Measurements from ENCODE around the gene FOXI2. TPM values are rescaled to one million over a fixed set of nuclear protein-coding genes. Genes with fewer than 3 reads are reported as not detected.

FOXI2 gene
- total RNA-seq, 2 experiments from 2014 or later = not detected

- Histone ChIP-seq H3K4me1 (ENCODE audit: insufficient read depth, low read length, poor library complexity, severe bottlenecking) (no peaks in the 10 kb centered on the region), H3K27ac (ENCODE audit: low read depth, low read length, poor library complexity, severe bottlenecking) (no peak overlapping the region), H3K9me2 (ENCODE audit: insufficient read depth, low read length) (no peaks in the 10 kb centered on the region), H2AFZ (ENCODE audit: low read length) (no peak overlapping the region), H4K20me1 (ENCODE audit: insufficient read depth, low read length) (no peaks in the 10 kb centered on the region), H3K79me2 (ENCODE audit: insufficient read depth, low read depth, low read length) (no peaks in the 10 kb centered on the region), H3K4me3 (ENCODE audit: low read depth, low read length, poor library complexity, severe bottlenecking) (no peak overlapping the region), H3K9me3 (ENCODE audit: low read length) (no peaks in the 10 kb centered on the region), H3K36me3 (ENCODE audit: insufficient read depth, low read length) (no peaks in the 10 kb centered on the region), H3K4me2 (ENCODE audit: low read length) (no peak overlapping the region)
- ChIA-PET CTCF (ENCODE audit: unreplicated experiment) (no interaction called here), POLR2A (no interaction called here)
- TF ChIP-seq EZH2phosphoT487 (IDR thresholded peaks at IDR 0.05; ENCODE audit: borderline replicate concordance, low read depth, low read length) (no peak), CTCF (conservative IDR thresholded peaks at IDR 0.05; ENCODE audit: low read length) (no peak)
- no peak for DNase-seq (ENCODE audit: low spot score)
- intact Hi-C loops (cut with micrococcal nuclease; ENCODE audit: unreplicated experiment) = no loop called here
- no TSS peak for BruUV-seq (replicated peaks)
Measured at GRCh38 chr10:127735723-127736221, 1.2 kb upstream of the FOXI2 start.

GRCh38 chr10:127736222-127736914 lies 617 bp upstream of the FOXI2 start:
- no peak for DNase-seq (ENCODE audit: low spot score)
- H2AFZ ChIP-seq (ENCODE audit: low read length) = no peak overlapping the region
- CTCF ChIA-PET (ENCODE audit: unreplicated experiment) = no interaction called here
- H3K4me2 ChIP-seq (ENCODE audit: low read length) = no peak overlapping the region
- POLR2A ChIA-PET = no interaction called here
- H3K27ac ChIP-seq (ENCODE audit: low read depth, low read length, poor library complexity, severe bottlenecking) = no peak overlapping the region
- no peaks in the 10 kb centered on the region for H3K9me3 ChIP-seq (ENCODE audit: low read length)
- no peaks in the 10 kb centered on the region for H3K4me1 ChIP-seq (ENCODE audit: insufficient read depth, low read length, poor library complexity, severe bottlenecking)
- no TSS peak for BruUV-seq (replicated peaks)
- H4K20me1 ChIP-seq (ENCODE audit: insufficient read depth, low read length) = no peaks in the 10 kb centered on the region
- intact Hi-C loops (cut with micrococcal nuclease; ENCODE audit: unreplicated experiment) = no loop called here
- no peak overlapping the region for H3K4me3 ChIP-seq (ENCODE audit: low read depth, low read length, poor library complexity, severe bottlenecking)
- TF ChIP-seq CTCF (conservative IDR thresholded peaks at IDR 0.05; ENCODE audit: low read length) (no peak), EZH2phosphoT487 (IDR thresholded peaks at IDR 0.05; ENCODE audit: borderline replicate concordance, low read depth, low read length) (no peak)
- no peaks in the 10 kb centered on the region for H3K79me2 ChIP-seq (ENCODE audit: insufficient read depth, low read depth, low read length)
- H3K9me2 ChIP-seq (ENCODE audit: insufficient read depth, low read length) = no peaks in the 10 kb centered on the region
- H3K36me3 ChIP-seq (ENCODE audit: insufficient read depth, low read length) = no peaks in the 10 kb centered on the region
